ENCODE measurements around the gene SETD2. TPM values are rescaled to one million over a fixed set of nuclear protein-coding genes. Genes with fewer than 3 reads are reported as not detected.

SETD2 gene
- total RNA-seq, 1 experiment from 2014 or later = 60.8 TPM

DNA sequence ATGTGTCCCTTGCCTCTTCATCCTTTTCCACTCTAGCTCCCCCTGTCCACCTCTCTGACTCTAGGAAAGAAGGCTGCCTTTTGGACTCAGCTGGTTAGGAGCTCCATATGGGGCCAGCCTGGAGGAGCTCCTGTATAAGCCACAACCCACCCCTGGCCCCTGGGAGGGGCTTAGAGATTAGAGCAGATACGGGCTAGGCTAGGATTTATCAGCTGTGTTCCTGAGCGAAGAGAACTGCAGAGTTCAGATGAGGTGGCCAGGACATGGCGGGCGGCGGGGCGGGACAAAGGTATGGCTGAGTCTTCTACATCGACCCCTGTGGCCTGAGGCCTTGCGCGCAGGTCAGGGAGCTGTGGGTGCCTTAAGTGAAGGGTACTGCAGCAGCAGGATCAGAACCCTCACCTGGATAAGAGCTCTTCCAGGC lies 176.6 kb downstream of the SETD2 start:
- no peak overlapping the region for H2BK12ac ChIP-seq (ENCODE audit: insufficient read length, low read depth, low read length)
- H2AK5ac ChIP-seq (ENCODE audit: insufficient read length, low read length) = no peak overlapping the region
- no peaks in the 10 kb centered on the region for H3K79me2 ChIP-seq (ENCODE audit: insufficient read depth, low read length)
- no peak overlapping the region for H2BK15ac ChIP-seq (ENCODE audit: low read depth, low read length)
- H3T11ph ChIP-seq (ENCODE audit: low read length) = no peak overlapping the region
- no peaks in the 10 kb centered on the region for H3K23me2 ChIP-seq (ENCODE audit: insufficient read length, low read depth, low read length, poor library complexity, severe bottlenecking)
- TF ChIP-seq, protein P1, sequence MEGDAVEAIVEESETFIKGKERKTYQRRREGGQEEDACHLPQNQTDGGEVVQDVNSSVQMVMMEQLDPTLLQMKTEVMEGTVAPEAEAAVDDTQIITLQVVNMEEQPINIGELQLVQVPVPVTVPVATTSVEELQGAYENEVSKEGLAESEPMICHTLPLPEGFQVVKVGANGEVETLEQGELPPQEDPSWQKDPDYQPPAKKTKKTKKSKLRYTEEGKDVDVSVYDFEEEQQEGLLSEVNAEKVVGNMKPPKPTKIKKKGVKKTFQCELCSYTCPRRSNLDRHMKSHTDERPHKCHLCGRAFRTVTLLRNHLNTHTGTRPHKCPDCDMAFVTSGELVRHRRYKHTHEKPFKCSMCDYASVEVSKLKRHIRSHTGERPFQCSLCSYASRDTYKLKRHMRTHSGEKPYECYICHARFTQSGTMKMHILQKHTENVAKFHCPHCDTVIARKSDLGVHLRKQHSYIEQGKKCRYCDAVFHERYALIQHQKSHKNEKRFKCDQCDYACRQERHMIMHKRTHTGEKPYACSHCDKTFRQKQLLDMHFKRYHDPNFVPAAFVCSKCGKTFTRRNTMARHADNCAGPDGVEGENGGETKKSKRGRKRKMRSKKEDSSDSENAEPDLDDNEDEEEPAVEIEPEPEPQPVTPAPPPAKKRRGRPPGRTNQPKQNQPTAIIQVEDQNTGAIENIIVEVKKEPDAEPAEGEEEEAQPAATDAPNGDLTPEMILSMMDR (conservative IDR thresholded peaks at IDR 0.05) = no peak
- no peak overlapping the region for H2BK5ac ChIP-seq (ENCODE audit: insufficient read length, low read length)
- no peak overlapping the region for H3K23ac ChIP-seq (ENCODE audit: insufficient read length, low read depth, low read length)
- H4K91ac ChIP-seq (ENCODE audit: insufficient read length, low read depth, low read length) = no peak overlapping the region
- H2BK20ac ChIP-seq (ENCODE audit: low read depth, low read length, poor library complexity, severe bottlenecking) = no peak overlapping the region
- H2AFZ ChIP-seq (ENCODE audit: low read length) = no peak overlapping the region
- H3K4me1 ChIP-seq (ENCODE audit: insufficient read depth, low read length) = peaks cover 4% of the 10 kb centered on the region; the same call in 1 of the 2 replicates
- peaks cover 10 to 23% (median 15%) of the 10 kb centered on the region in 3 experiments for H3K36me3 Mint-ChIP-seq (ENCODE audit: insufficient read depth in 1 of 3, low read depth in 3 of 3)
- H3K4ac ChIP-seq (ENCODE audit: low read depth, low read length) = no peak overlapping the region
- H3K18ac ChIP-seq (ENCODE audit: insufficient read length, low read depth, low read length) = peak overlapping the region; percentile 49
- H3K9me3 Mint-ChIP-seq = no peaks in the 10 kb centered on the region
- peaks cover 33 to 37% of the 10 kb centered on the region in 2 experiments for H3K4me1 Mint-ChIP-seq
- no peak overlapping the region for H4K5ac ChIP-seq (ENCODE audit: insufficient read length, low read depth, low read length)
- H4K20me1 ChIP-seq (ENCODE audit: control insufficient read depth, insufficient read depth, insufficient read length) = no peaks in the 10 kb centered on the region
- H3K14ac ChIP-seq (ENCODE audit: insufficient read depth, low read length) = no peak overlapping the region
- H3K9me3 ChIP-seq (ENCODE audit: control insufficient read depth, low read depth, low read length) = no peaks in the 10 kb centered on the region
- no peak overlapping the region for H3K4me2 ChIP-seq (ENCODE audit: insufficient read depth, insufficient read length, low read length)
- H3K79me1 ChIP-seq (ENCODE audit: insufficient read depth, low read depth, low read length, poor library complexity, severe bottlenecking) = no peaks in the 10 kb centered on the region
- H3K27ac Mint-ChIP-seq = peak overlapping the region in 2 of 3 experiments; percentile 78 to 97; a peak in 5 of 7 replicates
- H3K27me3 Mint-ChIP-seq (ENCODE audit: low read depth) = peaks cover 3% of the 10 kb centered on the region; the same call in 1 of the 2 replicates
- no peak overlapping the region for H3K9ac ChIP-seq (ENCODE audit: extremely low read depth, insufficient read length, low read length)
- no peak overlapping the region for H3K27ac ChIP-seq (ENCODE audit: insufficient read length, low read depth, low read length)
- H4K8ac ChIP-seq (replicated peaks; ENCODE audit: insufficient read length, low read depth, low read length) = no peak overlapping the region
- DNase-seq = no peak
- H3K4me3 Mint-ChIP-seq = no peak overlapping the region; a peak in 1 of 5 replicates
- no peaks in the 10 kb centered on the region for H3K27me3 ChIP-seq (ENCODE audit: insufficient read depth, low read length)
- no peak overlapping the region for H2BK120ac ChIP-seq (ENCODE audit: low read depth, low read length, poor library complexity, severe bottlenecking)
- WGBS (ENCODE audit: extremely low coverage, insufficient read length, low lambda C conversion rate) = no CpG with 5 or more reads among the region's 9 CpGs
- no peak overlapping the region for H3K56ac ChIP-seq (ENCODE audit: insufficient read length, low read depth, low read length)

All from H9 (cell line).